ENCODE results near the gene KLHL40.

The KLHL40 gene

GRCh38 chr3:42705058-42705767 lies 19.9 kb downstream of the KLHL40 start:
- H3K27ac ChIP-seq (ENCODE audit: poor library complexity, severe bottlenecking) = no peak overlapping the region
- DNase-seq (ENCODE audit: low spot score) (no peak), ATAC-seq (ENCODE audit: low read depth) (no peak)
- TF ChIP-seq CTCF (IDR thresholded peaks at IDR 0.05; ENCODE audit: poor library complexity, severe bottlenecking) = no peak
- H3K9me3 ChIP-seq (ENCODE audit: severe bottlenecking) = no peaks in the 10 kb centered on the region
- H3K27me3 ChIP-seq (ENCODE audit: insufficient read depth, poor library complexity, severe bottlenecking) = no peaks in the 10 kb centered on the region
- H3K36me3 ChIP-seq (ENCODE audit: low read depth) = no peaks in the 10 kb centered on the region
- no peaks in the 10 kb centered on the region for H3K4me1 ChIP-seq (ENCODE audit: insufficient read depth, poor library complexity, severe bottlenecking)
- no peak overlapping the region for H3K4me3 ChIP-seq (ENCODE audit: severe bottlenecking)

GRCh38 chr3:42705962-42706585 lies 20.7 kb downstream of the KLHL40 start:
- Histone ChIP-seq H3K9me3 (ENCODE audit: severe bottlenecking) (no peaks in the 10 kb centered on the region), H3K4me3 (ENCODE audit: severe bottlenecking) (no peak overlapping the region), H3K27me3 (ENCODE audit: insufficient read depth, poor library complexity, severe bottlenecking) (no peaks in the 10 kb centered on the region), H3K27ac (ENCODE audit: poor library complexity, severe bottlenecking) (no peak overlapping the region), H3K4me1 (ENCODE audit: insufficient read depth, poor library complexity, severe bottlenecking) (no peaks in the 10 kb centered on the region), H3K36me3 (ENCODE audit: low read depth) (no peaks in the 10 kb centered on the region)
- DNase-seq (ENCODE audit: low spot score) = no peak
- TF ChIP-seq CTCF (IDR thresholded peaks at IDR 0.05; ENCODE audit: poor library complexity, severe bottlenecking) = no peak
- ATAC-seq (ENCODE audit: low read depth) = no peak

- Histone ChIP-seq H3K27me3 (ENCODE audit: insufficient read depth, poor library complexity, severe bottlenecking) (no peaks in the 10 kb centered on the region), H3K9me3 (ENCODE audit: severe bottlenecking) (no peaks in the 10 kb centered on the region), H3K4me3 (ENCODE audit: severe bottlenecking) (no peak overlapping the region), H3K36me3 (ENCODE audit: low read depth) (no peaks in the 10 kb centered on the region), H3K27ac (ENCODE audit: poor library complexity, severe bottlenecking) (no peak overlapping the region), H3K4me1 (ENCODE audit: insufficient read depth, poor library complexity, severe bottlenecking) (no peaks in the 10 kb centered on the region)
- no peak for TF ChIP-seq CTCF (IDR thresholded peaks at IDR 0.05; ENCODE audit: poor library complexity, severe bottlenecking)
- ATAC-seq (ENCODE audit: low read depth) (no peak), DNase-seq (ENCODE audit: low spot score) (no peak)
Measured at GRCh38 chr3:42706721-42707619, 21.6 kb downstream of the KLHL40 start.

GRCh38 chr3:42707620-42708355 lies 22.5 kb downstream of the KLHL40 start:
- H3K36me3 ChIP-seq (ENCODE audit: low read depth) = no peaks in the 10 kb centered on the region
- DNase-seq (ENCODE audit: low spot score) (no peak), ATAC-seq (ENCODE audit: low read depth) (no peak)
- H3K4me3 ChIP-seq (ENCODE audit: severe bottlenecking) = no peak overlapping the region
- H3K4me1 ChIP-seq (ENCODE audit: insufficient read depth, poor library complexity, severe bottlenecking) = no peaks in the 10 kb centered on the region
- no peaks in the 10 kb centered on the region for H3K9me3 ChIP-seq (ENCODE audit: severe bottlenecking)
- no peak overlapping the region for H3K27ac ChIP-seq (ENCODE audit: poor library complexity, severe bottlenecking)
- TF ChIP-seq CTCF (IDR thresholded peaks at IDR 0.05; ENCODE audit: poor library complexity, severe bottlenecking) = no peak
- no peaks in the 10 kb centered on the region for H3K27me3 ChIP-seq (ENCODE audit: insufficient read depth, poor library complexity, severe bottlenecking)
